Measurements from ENCODE around the gene FGD6.

DNA sequence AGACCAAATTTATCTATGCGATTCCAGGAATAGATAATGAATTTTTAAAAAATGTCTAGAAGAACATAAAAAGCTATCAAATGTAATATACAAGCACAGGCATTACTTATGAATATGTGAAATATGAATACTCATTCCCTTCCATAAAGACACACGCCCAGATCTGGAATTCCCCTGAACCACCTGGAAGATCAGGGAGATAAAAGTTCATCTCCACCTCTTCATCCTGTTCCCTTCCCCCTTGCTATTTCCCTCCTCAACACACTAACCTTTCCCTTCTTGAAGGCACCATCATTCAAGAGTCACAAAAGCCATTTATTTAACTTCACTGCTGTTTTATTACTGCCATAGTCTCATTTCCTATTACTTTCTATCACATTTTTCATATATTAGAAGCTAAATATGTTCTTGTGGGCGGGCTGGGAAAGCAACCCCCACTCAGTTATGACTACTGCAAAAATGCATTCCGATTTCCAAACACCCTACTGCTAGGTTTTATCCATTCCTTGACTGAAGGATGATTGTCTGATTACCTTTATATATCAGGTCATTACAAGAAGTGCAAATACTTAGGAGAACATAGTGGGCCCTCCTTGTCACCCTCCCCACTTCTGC, 16.1 kb downstream of the FGD6 start:
- TF ChIP-seq, protein P1, sequence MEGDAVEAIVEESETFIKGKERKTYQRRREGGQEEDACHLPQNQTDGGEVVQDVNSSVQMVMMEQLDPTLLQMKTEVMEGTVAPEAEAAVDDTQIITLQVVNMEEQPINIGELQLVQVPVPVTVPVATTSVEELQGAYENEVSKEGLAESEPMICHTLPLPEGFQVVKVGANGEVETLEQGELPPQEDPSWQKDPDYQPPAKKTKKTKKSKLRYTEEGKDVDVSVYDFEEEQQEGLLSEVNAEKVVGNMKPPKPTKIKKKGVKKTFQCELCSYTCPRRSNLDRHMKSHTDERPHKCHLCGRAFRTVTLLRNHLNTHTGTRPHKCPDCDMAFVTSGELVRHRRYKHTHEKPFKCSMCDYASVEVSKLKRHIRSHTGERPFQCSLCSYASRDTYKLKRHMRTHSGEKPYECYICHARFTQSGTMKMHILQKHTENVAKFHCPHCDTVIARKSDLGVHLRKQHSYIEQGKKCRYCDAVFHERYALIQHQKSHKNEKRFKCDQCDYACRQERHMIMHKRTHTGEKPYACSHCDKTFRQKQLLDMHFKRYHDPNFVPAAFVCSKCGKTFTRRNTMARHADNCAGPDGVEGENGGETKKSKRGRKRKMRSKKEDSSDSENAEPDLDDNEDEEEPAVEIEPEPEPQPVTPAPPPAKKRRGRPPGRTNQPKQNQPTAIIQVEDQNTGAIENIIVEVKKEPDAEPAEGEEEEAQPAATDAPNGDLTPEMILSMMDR (IDR thresholded peaks at IDR 0.05 in 4 of 5, conservative IDR thresholded peaks at IDR 0.05 in 1 of 5) = no peak
- no peak for TF ChIP-seq POLR2A (IDR thresholded peaks at IDR 0.05)

All from gastrocnemius medialis (tissue), 4 donors.